OCI-LY3 (cell line): ENCODE measurements around the gene CNTNAP2.

Experiments used
- H2AFZ ChIP-seq: fragments of 200-600, 300-600 bp; shearing (Covaris generic); 2 replicates; pipeline ENCODE4 v1.6.0; 2014; ENCODE audit warnings: antibody characterized with exemption, low read depth, low read length
- H3K27ac ChIP-seq: fragments of 200-600, 300-600 bp; sonication (generic); 2 replicates; pipeline ENCODE4 v1.5.1; 2014; ENCODE audit warnings: mild to moderate bottlenecking, low read length, moderate library complexity, mixed read lengths
- H3K27me3 ChIP-seq: fragments of 200-600, 300-600 bp; sonication (generic); 2 replicates; pipeline ENCODE4 v1.6.1; 2014; ENCODE audit warnings: low read depth, low read length, mixed read lengths
- H3K36me3 ChIP-seq: fragments of 200-600, 300-600 bp; sonication (generic); replicated peaks from 2 replicates; pipeline ENCODE3; 2014; ENCODE audit warnings: low read depth, low read length, mixed read lengths
- H3K4me1 ChIP-seq: fragments of 300-600, 200-600 bp; sonication (generic); 2 replicates; pipeline ENCODE4 v1.6.1; 2014; ENCODE audit warnings: low read length, mixed read lengths
- H3K4me2 ChIP-seq: fragments of 200-600, 300-600 bp; sonication (generic); 2 replicates; pipeline ENCODE4 v1.6.1; 2014; ENCODE audit warnings: low read length, mixed read lengths
- H3K4me3 ChIP-seq: fragments of 300-600, 200-600 bp; sonication (generic); 2 replicates; pipeline ENCODE4 v1.5.1; 2014; ENCODE audit warnings: antibody characterized with exemption, mild to moderate bottlenecking, low read length, moderate library complexity
- H3K79me2 ChIP-seq: fragments of 300-600, 200-600 bp; shearing (Covaris generic); 2 replicates; pipeline ENCODE4 v1.6.1; 2014; ENCODE audit warnings: mild to moderate bottlenecking, low read length, mixed read lengths
- H3K9ac ChIP-seq: fragments of 300-600, 200-600 bp; shearing (Covaris generic); 2 replicates; pipeline ENCODE4 v1.6.0; 2014; ENCODE audit warnings: mild to moderate bottlenecking, low read length, moderate library complexity
- H3K9me3 ChIP-seq: fragments of 200-600, 300-600 bp; shearing (Covaris generic); 2 replicates; pipeline ENCODE4 v1.6.1; 2014; ENCODE audit warnings: low read length, mixed read lengths; ENCODE audit not compliant: insufficient read depth
- H4K20me1 ChIP-seq: fragments of 200-600, 300-600 bp; sonication (generic); 2 replicates; pipeline ENCODE4 v1.6.1; 2016; ENCODE audit warnings: low read length, mixed read lengths; ENCODE audit not compliant: insufficient read depth
- CTCF ChIP-seq: fragments of 200-600, 300-600 bp; sonication (generic); IDR thresholded peaks from 2 replicates; pipeline ENCODE4 v1.5.1; 2014; ENCODE audit warnings: antibody characterized with exemption, low read length, low read depth
- EZH2phosphoT487 ChIP-seq: fragments of 200-600 bp; shearing (Covaris generic); IDR thresholded peaks from 2 replicates; pipeline ENCODE4 v1.6.1; 2018; ENCODE audit warnings: antibody characterized with exemption, mixed run types, low read depth

Gene CNTNAP2

DNA sequence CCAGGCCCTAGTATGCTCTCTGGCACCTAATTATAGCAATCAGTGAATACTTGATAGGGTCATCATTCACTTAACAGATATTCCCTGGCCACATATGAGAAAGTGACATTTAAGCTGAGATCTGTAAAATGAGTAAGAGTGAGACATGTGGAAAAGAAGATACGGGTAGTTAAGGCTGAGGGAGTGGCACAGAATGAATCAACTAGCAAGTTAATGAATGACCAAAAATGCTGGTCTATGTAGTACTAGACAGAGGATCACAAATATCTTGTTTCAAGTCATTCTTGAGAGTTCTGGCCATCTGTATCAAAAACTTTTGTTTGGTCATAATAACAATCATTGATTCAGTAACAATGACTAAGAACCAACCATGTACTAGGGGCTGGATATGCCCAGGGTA, 954.9 kb downstream of the CNTNAP2 start:
- no peak overlapping the region for H3K27ac ChIP-seq
- no peak overlapping the region for H3K9ac ChIP-seq
- H3K4me3 ChIP-seq, result no peak overlapping the region
- no peaks in the 10 kb centered on the region for H3K9me3 ChIP-seq
- H3K79me2 ChIP-seq, result no peaks in the 10 kb centered on the region
- H3K4me2 ChIP-seq, result no peak overlapping the region
- H2AFZ ChIP-seq, result no peak overlapping the region
- TF ChIP-seq CTCF (no peak), EZH2phosphoT487 (no peak)
- H3K4me1 ChIP-seq, result no peaks in the 10 kb centered on the region
- no peaks in the 10 kb centered on the region for H3K27me3 ChIP-seq
- H3K36me3 ChIP-seq, result no peaks in the 10 kb centered on the region
- no peaks in the 10 kb centered on the region for H4K20me1 ChIP-seq

DNA sequence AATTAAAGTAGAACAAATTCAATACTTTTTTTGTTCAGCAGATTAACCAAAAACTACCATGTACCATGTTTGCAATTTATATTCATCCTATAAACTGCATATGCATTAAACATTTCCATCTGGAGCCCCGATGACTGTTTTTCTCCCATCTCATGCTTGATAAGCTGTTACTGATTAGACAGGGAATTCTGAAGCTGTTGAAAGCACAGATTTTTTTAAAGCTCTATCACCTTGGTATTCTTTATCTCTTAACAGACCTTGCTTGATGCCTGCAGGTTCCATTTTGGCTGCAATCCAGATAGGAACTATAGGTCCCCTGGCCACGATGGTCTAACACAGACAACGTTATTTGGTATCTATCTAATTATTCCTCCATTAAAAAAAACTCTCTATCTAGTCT, 961.7 kb downstream of the CNTNAP2 start:
- Histone ChIP-seq H3K79me2 (no peaks in the 10 kb centered on the region), H2AFZ (no peak overlapping the region), H3K9ac (no peak overlapping the region), H3K4me1 (no peaks in the 10 kb centered on the region), H3K9me3 (no peaks in the 10 kb centered on the region), H3K27ac (no peak overlapping the region), H3K4me2 (no peak overlapping the region), H3K4me3 (no peak overlapping the region), H3K27me3 (no peaks in the 10 kb centered on the region), H3K36me3 (no peaks in the 10 kb centered on the region), H4K20me1 (no peaks in the 10 kb centered on the region)
- no peak for TF ChIP-seq EZH2phosphoT487

DNA sequence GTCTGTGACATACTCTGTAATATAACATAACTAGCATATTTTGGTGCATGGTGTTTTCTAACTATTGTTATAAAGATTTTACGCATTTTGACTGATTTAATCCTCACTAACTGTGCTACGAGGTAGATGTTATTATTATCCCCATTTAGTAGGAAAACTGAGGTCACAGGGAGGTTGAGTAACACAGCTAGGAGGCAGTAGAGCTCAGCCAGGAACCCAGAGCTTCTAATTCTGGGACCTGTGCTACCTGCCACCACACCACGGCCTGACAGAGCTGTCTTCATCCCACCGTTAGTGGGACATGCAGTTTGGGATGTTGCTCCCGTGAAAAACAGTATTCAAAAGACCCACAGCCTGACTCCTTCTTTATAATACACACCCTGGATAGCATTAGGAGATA, 962.5 kb downstream of the CNTNAP2 start:
- Histone ChIP-seq H3K79me2 (no peaks in the 10 kb centered on the region), H2AFZ (no peak overlapping the region), H3K9ac (no peak overlapping the region), H3K4me2 (no peak overlapping the region), H3K27me3 (no peaks in the 10 kb centered on the region), H3K27ac (no peak overlapping the region), H3K9me3 (no peaks in the 10 kb centered on the region), H4K20me1 (no peaks in the 10 kb centered on the region), H3K36me3 (no peaks in the 10 kb centered on the region), H3K4me3 (no peak overlapping the region), H3K4me1 (no peaks in the 10 kb centered on the region)
- TF ChIP-seq EZH2phosphoT487 (no peak), CTCF (no peak)

- H3K9ac ChIP-seq, result no peak overlapping the region
- H3K9me3 ChIP-seq, result no peaks in the 10 kb centered on the region
- no peak for TF ChIP-seq EZH2phosphoT487
- no peak for TF ChIP-seq CTCF
- H3K36me3 ChIP-seq, result no peaks in the 10 kb centered on the region
- H3K27me3 ChIP-seq, result no peaks in the 10 kb centered on the region
- no peak overlapping the region for H3K27ac ChIP-seq
- H3K4me3 ChIP-seq, result no peak overlapping the region
- no peaks in the 10 kb centered on the region for H4K20me1 ChIP-seq
- H3K4me2 ChIP-seq, result no peak overlapping the region
- no peaks in the 10 kb centered on the region for H3K4me1 ChIP-seq
- no peak overlapping the region for H2AFZ ChIP-seq
- H3K79me2 ChIP-seq, result no peaks in the 10 kb centered on the region
Observed at GRCh38 chr7:147079921-147080420, 963.4 kb downstream of the CNTNAP2 start.

GRCh38 chr7:147081117-147081516, 964.5 kb downstream of the CNTNAP2 start:
- no peaks in the 10 kb centered on the region for H3K4me1 ChIP-seq
- H4K20me1 ChIP-seq, result no peaks in the 10 kb centered on the region
- H3K9me3 ChIP-seq, result no peaks in the 10 kb centered on the region
- H3K27ac ChIP-seq, result no peak overlapping the region
- H3K36me3 ChIP-seq, result no peaks in the 10 kb centered on the region
- H3K79me2 ChIP-seq, result no peaks in the 10 kb centered on the region
- H3K27me3 ChIP-seq, result no peaks in the 10 kb centered on the region
- no peak overlapping the region for H3K9ac ChIP-seq
- no peak overlapping the region for H2AFZ ChIP-seq
- H3K4me2 ChIP-seq, result no peak overlapping the region
- TF ChIP-seq EZH2phosphoT487 (no peak), CTCF (no peak)
- H3K4me3 ChIP-seq, result no peak overlapping the region
